AG04449 (cell line): Measurements from ENCODE around the gene INTS11.
"Not testable (repeated sequence)": the region's sequence is repeated elsewhere in the genome, so short reads cannot be mapped to it uniquely, and the experiment has no call there.

Experiments
- CTCF ChIA-PET: fragments of 350-600 bp; formaldehyde crosslinking; extraction: SDS; loops from one replicate; lab custom pipeline; 2021; ENCODE audit warnings: antibody characterized with exemption; lab: Yijun Ruan, JAX
- POLR2A ChIA-PET: fragments of 400-600, 350-600 bp; formaldehyde crosslinking; extraction: SDS; loops from one replicate; lab custom pipeline; 2020; ENCODE audit warnings: antibody characterized with exemption, inconsistent platforms; lab: Yijun Ruan, JAX
- DNase-seq: peaks from one replicate; pipeline ENCODE4 v3.0.0-alpha.2; 2010; ENCODE audit warnings: low read depth, low spot score
- H3K4me3 ChIP-seq: 2 replicates; pipeline ENCODE4 v1.5.1; 2011; ENCODE audit warnings: low read depth, mild to moderate bottlenecking, control low read depth, low read length
- CTCF ChIP-seq: IDR thresholded peaks from one replicate; pipeline ENCODE4 v1.5.1; 2011; ENCODE audit warnings: mild to moderate bottlenecking, moderate library complexity, low read length, control low read depth, inconsistent platforms; ENCODE audit not compliant: insufficient read depth; ENCODE audit errors: missing control alignments

The INTS11 gene

GRCh38 chr1:1371364-1371745 is 46.9 kb upstream of the INTS11 start:
- no peak for TF ChIP-seq CTCF
- no peak for DNase-seq
- ChIA-PET POLR2A (interaction anchor here (0.7 to 2.3 kb wide), 3 partner anchors 12 to 28 kb away, joined by 3 to 9 read pairs (median 9); no protein-coding TSS in a partner anchor), CTCF (interaction anchor here (0.6 to 9.3 kb wide), 20 partner anchors 9 to 369 kb away, joined by 3 to 138 read pairs (median 5); partner anchors contain the start of genes CCNL2, DVL1, MXRA8 and TAS1R3)
- H3K4me3 ChIP-seq = no peak overlapping the region

GRCh38 chr1:1370771-1371300 is 46.4 kb upstream of the INTS11 start:
- no peak for TF ChIP-seq CTCF
- no peak overlapping the region for H3K4me3 ChIP-seq
- ChIA-PET CTCF (interaction anchor here (0.8 to 9.3 kb wide), 13 partner anchors 8 to 339 kb away, joined by 3 to 138 read pairs (median 5); partner anchors contain the start of genes CCNL2, DVL1 and MXRA8), POLR2A (interaction anchor here (2.1 to 2.3 kb wide), 2 partner anchors 11 to 19 kb away, joined by 9 read pairs; no protein-coding TSS in a partner anchor)
- DNase-seq = no peak

GRCh38 chr1:1370094-1370493 is 45.6 kb upstream of the INTS11 start:
- H3K4me3 ChIP-seq, POLR2A ChIA-PET, DNase-seq: not testable (repeated sequence)
- CTCF ChIA-PET = interaction anchor here (0.8 to 9.3 kb wide), 6 partner anchors 12 to 249 kb away, joined by 3 to 138 read pairs (median 19); partner anchors contain the start of genes CCNL2, DVL1 and MXRA8

GRCh38 chr1:1367315-1367714 is 42.9 kb upstream of the INTS11 start:
- CTCF ChIA-PET = interaction anchor here (9.3 kb wide), 1 partner anchor 22 kb away, joined by 138 read pairs; the partner anchor contains the start of gene DVL1
- H3K4me3 ChIP-seq = no peak overlapping the region
- no peak for TF ChIP-seq CTCF
- POLR2A ChIA-PET = no interaction called here
- DNase-seq = no peak

- no peak for TF ChIP-seq CTCF
- POLR2A ChIA-PET = no interaction called here
- DNase-seq = no peak
- no peak overlapping the region for H3K4me3 ChIP-seq
- CTCF ChIA-PET = no interaction called here
Measured at GRCh38 chr1:1366699-1367066, 42.2 kb upstream of the INTS11 start.

GRCh38 chr1:1365875-1366698 is 41.6 kb upstream of the INTS11 start:
- ChIA-PET POLR2A (no interaction called here), CTCF (no interaction called here)
- H3K4me3 ChIP-seq = no peak overlapping the region
- DNase-seq = no peak
- no peak for TF ChIP-seq CTCF
